Measurements from ENCODE around the gene NRTN. TPM values are rescaled to one million over a fixed set of nuclear protein-coding genes. Genes with fewer than 3 reads are reported as not detected.
A peak's percentile ranks its signal among the peaks of the same experiment; 100 is the strongest.

The NRTN gene
- total and polyA plus RNA-seq, 4 donors: 1.3 to 5.3 (median 3.5) TPM

GRCh38 chr19:5867201-5868136 lies 62.6 kb downstream of the NRTN start:
- no peak for DNase-seq (ENCODE audit: low spot score)
- 91% methylated on average over 31 of the region's 31 CpGs for WGBS

DNA sequence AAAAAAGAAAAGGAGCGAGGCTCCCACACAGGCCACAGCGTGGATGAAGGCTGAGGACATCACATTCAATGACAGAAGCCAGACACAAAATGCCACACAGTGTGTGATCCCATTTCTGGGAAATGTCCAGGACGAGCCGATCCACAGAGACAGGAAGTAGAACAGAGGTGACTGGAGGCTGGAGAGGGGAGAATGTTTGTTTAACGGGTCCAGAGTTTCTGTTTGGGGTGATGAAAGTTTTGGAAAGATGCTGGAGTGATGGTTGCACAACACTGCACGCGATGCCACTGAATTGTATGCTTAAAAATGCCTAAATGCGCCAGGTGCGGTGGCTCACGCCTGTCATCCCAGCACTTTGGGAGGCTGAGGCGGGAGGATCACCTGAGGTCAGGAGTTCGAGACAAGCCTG lies 66.1 kb downstream of the NRTN start:
- Histone ChIP-seq H3K9ac (ENCODE audit: low read depth in 1 of 2, low read length in 2 of 2) (no peak overlapping the region), H3K27ac (ENCODE audit: low read depth in 1 of 2, low read length in 2 of 2) (peak overlapping the region; percentile 67 to 83), H3K9me3 (ENCODE audit: control insufficient read depth in 4 of 4, low read length in 3 of 4) (no peaks in the 10 kb centered on the region), H3K4me1 (ENCODE audit: control insufficient read depth in 4 of 4, insufficient read depth in 4 of 4, low read length in 3 of 4) (peaks cover 4 to 9% (median 5%) of the 10 kb centered on the region in 4 donors), H3K4me3 (ENCODE audit: low read depth in 1 of 3, low read length in 3 of 3) (no peak overlapping the region), H3K36me3 (ENCODE audit: control insufficient read depth in 4 of 4, insufficient read depth in 3 of 4, low read depth in 1 of 4, low read length in 3 of 4) (no peaks in the 10 kb centered on the region), H3K27me3 (ENCODE audit: control insufficient read depth in 4 of 4, insufficient read depth in 4 of 4, low read length in 3 of 4) (no peaks in the 10 kb centered on the region)
- 31% methylated on average over 12 of the region's 12 CpGs for WGBS
- no peak for DNase-seq (ENCODE audit: low spot score)
- peak; percentile 70 for TF ChIP-seq HNF4G (IDR thresholded peaks at IDR 0.05)
- TF ChIP-seq, protein P1, sequence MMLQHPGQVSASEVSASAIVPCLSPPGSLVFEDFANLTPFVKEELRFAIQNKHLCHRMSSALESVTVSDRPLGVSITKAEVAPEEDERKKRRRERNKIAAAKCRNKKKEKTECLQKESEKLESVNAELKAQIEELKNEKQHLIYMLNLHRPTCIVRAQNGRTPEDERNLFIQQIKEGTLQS (IDR thresholded peaks at IDR 0.05): peak; percentile 88
- TF ChIP-seq, protein P2, sequence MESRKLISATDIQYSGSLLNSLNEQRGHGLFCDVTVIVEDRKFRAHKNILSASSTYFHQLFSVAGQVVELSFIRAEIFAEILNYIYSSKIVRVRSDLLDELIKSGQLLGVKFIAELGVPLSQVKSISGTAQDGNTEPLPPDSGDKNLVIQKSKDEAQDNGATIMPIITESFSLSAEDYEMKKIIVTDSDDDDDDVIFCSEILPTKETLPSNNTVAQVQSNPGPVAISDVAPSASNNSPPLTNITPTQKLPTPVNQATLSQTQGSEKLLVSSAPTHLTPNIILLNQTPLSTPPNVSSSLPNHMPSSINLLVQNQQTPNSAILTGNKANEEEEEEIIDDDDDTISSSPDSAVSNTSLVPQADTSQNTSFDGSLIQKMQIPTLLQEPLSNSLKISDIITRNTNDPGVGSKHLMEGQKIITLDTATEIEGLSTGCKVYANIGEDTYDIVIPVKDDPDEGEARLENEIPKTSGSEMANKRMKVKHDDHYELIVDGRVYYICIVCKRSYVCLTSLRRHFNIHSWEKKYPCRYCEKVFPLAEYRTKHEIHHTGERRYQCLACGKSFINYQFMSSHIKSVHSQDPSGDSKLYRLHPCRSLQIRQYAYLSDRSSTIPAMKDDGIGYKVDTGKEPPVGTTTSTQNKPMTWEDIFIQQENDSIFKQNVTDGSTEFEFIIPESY (IDR thresholded peaks at IDR 0.05): peak; percentile 85
- TF ChIP-seq FOXA2 (IDR thresholded peaks at IDR 0.05): peak; percentile 65
- TF ChIP-seq GABPA (IDR thresholded peaks at IDR 0.05 in 1 of 2, conservative IDR thresholded peaks at IDR 0.05 in 1 of 2): peak; percentile 42 to 75
- TF ChIP-seq YY1 (IDR thresholded peaks at IDR 0.05): peak; percentile 82
- TF ChIP-seq, protein P3, sequence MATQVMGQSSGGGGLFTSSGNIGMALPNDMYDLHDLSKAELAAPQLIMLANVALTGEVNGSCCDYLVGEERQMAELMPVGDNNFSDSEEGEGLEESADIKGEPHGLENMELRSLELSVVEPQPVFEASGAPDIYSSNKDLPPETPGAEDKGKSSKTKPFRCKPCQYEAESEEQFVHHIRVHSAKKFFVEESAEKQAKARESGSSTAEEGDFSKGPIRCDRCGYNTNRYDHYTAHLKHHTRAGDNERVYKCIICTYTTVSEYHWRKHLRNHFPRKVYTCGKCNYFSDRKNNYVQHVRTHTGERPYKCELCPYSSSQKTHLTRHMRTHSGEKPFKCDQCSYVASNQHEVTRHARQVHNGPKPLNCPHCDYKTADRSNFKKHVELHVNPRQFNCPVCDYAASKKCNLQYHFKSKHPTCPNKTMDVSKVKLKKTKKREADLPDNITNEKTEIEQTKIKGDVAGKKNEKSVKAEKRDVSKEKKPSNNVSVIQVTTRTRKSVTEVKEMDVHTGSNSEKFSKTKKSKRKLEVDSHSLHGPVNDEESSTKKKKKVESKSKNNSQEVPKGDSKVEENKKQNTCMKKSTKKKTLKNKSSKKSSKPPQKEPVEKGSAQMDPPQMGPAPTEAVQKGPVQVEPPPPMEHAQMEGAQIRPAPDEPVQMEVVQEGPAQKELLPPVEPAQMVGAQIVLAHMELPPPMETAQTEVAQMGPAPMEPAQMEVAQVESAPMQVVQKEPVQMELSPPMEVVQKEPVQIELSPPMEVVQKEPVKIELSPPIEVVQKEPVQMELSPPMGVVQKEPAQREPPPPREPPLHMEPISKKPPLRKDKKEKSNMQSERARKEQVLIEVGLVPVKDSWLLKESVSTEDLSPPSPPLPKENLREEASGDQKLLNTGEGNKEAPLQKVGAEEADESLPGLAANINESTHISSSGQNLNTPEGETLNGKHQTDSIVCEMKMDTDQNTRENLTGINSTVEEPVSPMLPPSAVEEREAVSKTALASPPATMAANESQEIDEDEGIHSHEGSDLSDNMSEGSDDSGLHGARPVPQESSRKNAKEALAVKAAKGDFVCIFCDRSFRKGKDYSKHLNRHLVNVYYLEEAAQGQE (IDR thresholded peaks at IDR 0.05): peak; percentile 49
- TF ChIP-seq, protein P4, sequence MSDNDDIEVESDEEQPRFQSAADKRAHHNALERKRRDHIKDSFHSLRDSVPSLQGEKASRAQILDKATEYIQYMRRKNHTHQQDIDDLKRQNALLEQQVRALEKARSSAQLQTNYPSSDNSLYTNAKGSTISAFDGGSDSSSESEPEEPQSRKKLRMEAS (IDR thresholded peaks at IDR 0.05): peak; percentile 94
- peak; percentile 56 for TF ChIP-seq FOXA1 (IDR thresholded peaks at IDR 0.05)
- TF ChIP-seq RAD21 (IDR thresholded peaks at IDR 0.05): peak; percentile 40 to 61

More at GRCh38 chr19:5867201-5868136, 62.6 kb downstream of the NRTN start:
- TF ChIP-seq SP1 (IDR thresholded peaks at IDR 0.05) (no peak), EGR1 (IDR thresholded peaks at IDR 0.05; ENCODE audit: low read depth in 2 of 2) (no peak), YY1 (IDR thresholded peaks at IDR 0.05) (no peak), FOXA1 (IDR thresholded peaks at IDR 0.05) (no peak), JUND (IDR thresholded peaks at IDR 0.05) (no peak), NR2F2 (IDR thresholded peaks at IDR 0.05) (no peak), RAD21 (IDR thresholded peaks at IDR 0.05) (no peak), FOXA2 (IDR thresholded peaks at IDR 0.05) (no peak), HNF4G (IDR thresholded peaks at IDR 0.05) (no peak)
- TF ChIP-seq, protein P3 (IDR thresholded peaks at IDR 0.05): no peak
- TF ChIP-seq, protein P1 (IDR thresholded peaks at IDR 0.05): no peak
- TF ChIP-seq, protein P2 (IDR thresholded peaks at IDR 0.05): no peak
- Histone ChIP-seq H3K9ac (ENCODE audit: low read depth in 1 of 2, low read length in 2 of 2) (no peak overlapping the region), H3K27ac (ENCODE audit: low read depth in 1 of 2, low read length in 2 of 2) (no peak overlapping the region), H3K27me3 (ENCODE audit: control insufficient read depth in 4 of 4, insufficient read depth in 4 of 4, low read length in 3 of 4) (no peaks in the 10 kb centered on the region), H3K9me3 (ENCODE audit: control insufficient read depth in 4 of 4, low read length in 3 of 4) (no peaks in the 10 kb centered on the region), H3K4me3 (ENCODE audit: low read depth in 1 of 3, low read length in 3 of 3) (no peak overlapping the region), H3K4me1 (ENCODE audit: control insufficient read depth in 4 of 4, insufficient read depth in 4 of 4, low read length in 3 of 4) (peaks cover 4 to 9% (median 5%) of the 10 kb centered on the region in 4 donors), H3K36me3 (ENCODE audit: control insufficient read depth in 4 of 4, insufficient read depth in 3 of 4, low read depth in 1 of 4, low read length in 3 of 4) (no peaks in the 10 kb centered on the region)

All from liver (tissue), 9 donors.